GM23248 (cell line): ENCODE results near the gene KCNN1. TPM values are rescaled to one million over a fixed set of nuclear protein-coding genes. Genes with fewer than 3 reads are reported as not detected.
"Not testable (repeated sequence)": the region's sequence is repeated elsewhere in the genome, so short reads cannot be mapped to it uniquely, and the experiment has no call there.

Source experiments
- DNase-seq: peaks from one replicate; pipeline ENCODE4 v3.0.0-alpha.2; 2015
- H2AFZ ChIP-seq: fragments of 200-600 bp; sonication (generic); 2 replicates; pipeline ENCODE4 v1.6.1; 2016; ENCODE audit warnings: antibody characterized with exemption
- H3F3A ChIP-seq: fragments of 200-600 bp; sonication (generic); 2 replicates; pipeline ENCODE4 v1.6.1; 2016; ENCODE audit warnings: mild to moderate bottlenecking, antibody characterized with exemption, mixed run types; ENCODE audit not compliant: insufficient read depth
- H3K27ac ChIP-seq: fragments of 200-600 bp; sonication (generic); 2 replicates; pipeline ENCODE4 v1.5.1; 2016; ENCODE audit warnings: mild to moderate bottlenecking
- H3K27me3 ChIP-seq: fragments of 200-600 bp; sonication (generic); replicated peaks from 2 replicates; pipeline ENCODE4 v1.6.1; 2016; ENCODE audit warnings: mild to moderate bottlenecking; ENCODE audit not compliant: insufficient read depth
- H3K36me3 ChIP-seq: fragments of 200-600 bp; sonication (generic); 2 replicates; pipeline ENCODE4 v1.6.1; 2016; ENCODE audit warnings: low read depth, mild to moderate bottlenecking
- H3K4me1 ChIP-seq: fragments of 200-600 bp; sonication (generic); 2 replicates; pipeline ENCODE4 v1.6.1; 2016; ENCODE audit warnings: mild to moderate bottlenecking; ENCODE audit not compliant: insufficient read depth
- H3K4me2 ChIP-seq: fragments of 200-600 bp; sonication (generic); one replicate; pipeline ENCODE4 v1.6.1; 2016; ENCODE audit warnings: mild to moderate bottlenecking; ENCODE audit not compliant: unreplicated experiment
- H3K4me3 ChIP-seq: fragments of 200-600 bp; sonication (generic); 2 replicates; pipeline ENCODE4 v1.5.1; 2016; ENCODE audit warnings: mild to moderate bottlenecking
- H3K79me2 ChIP-seq: fragments of 200-600 bp; sonication (generic); 2 replicates; pipeline ENCODE4 v1.6.1; 2016; ENCODE audit warnings: mild to moderate bottlenecking; ENCODE audit not compliant: insufficient read depth
- H3K9ac ChIP-seq: fragments of 200-600 bp; sonication (generic); 2 replicates; pipeline ENCODE4 v1.6.1; 2016; ENCODE audit warnings: mild to moderate bottlenecking
- H3K9me2 ChIP-seq: fragments of 200-600 bp; sonication (generic); 2 replicates; pipeline ENCODE4 v1.6.1; 2016; ENCODE audit warnings: mixed run types, mild to moderate bottlenecking, moderate library complexity; ENCODE audit not compliant: insufficient read depth
- H3K9me3 ChIP-seq: fragments of 200-600 bp; sonication (generic); one replicate; pipeline ENCODE4 v1.6.1; 2017; ENCODE audit warnings: low read depth
- H4K20me1 ChIP-seq: fragments of 200-600 bp; sonication (generic); 2 replicates; pipeline ENCODE4 v1.6.0; 2016; ENCODE audit not compliant: insufficient read depth
- EZH2 ChIP-seq: fragments of 200-600 bp; sonication (generic); IDR thresholded peaks from 2 replicates; pipeline ENCODE4 v1.6.1; 2018; ENCODE audit warnings: antibody characterized with exemption, mild to moderate bottlenecking; ENCODE audit not compliant: insufficient read depth, poor library complexity, severe bottlenecking
- EZH2phosphoT487 ChIP-seq: fragments of 200-600 bp; sonication (generic); IDR thresholded peaks from 2 replicates; pipeline ENCODE4 v1.6.1; 2018; ENCODE audit warnings: antibody characterized with exemption, moderate library complexity, mild to moderate bottlenecking, low read depth; ENCODE audit not compliant: insufficient read depth
- WGBS, 2 experiments: methylation state at CpG; one replicate each; pipeline ENCODE4 v1.1.6; 2015 to 2017; ENCODE audit warnings: low lambda C conversion rate in 2 of 2, low coverage in 1 of 2; ENCODE audit errors: missing lambda C conversion rate in 2 of 2; 5-methylcytosine and 5-hydroxymethylcytosine counted together
- in situ Hi-C: fragments of 300-500 bp; cut with MboI; formaldehyde crosslinking; loops from 2 replicates; pipeline ENCODE4 v1.15.0; 2020
- polyA plus RNA-seq: library from polyadenylated mRNA; unstranded; fragments of >200 nt; fragmentation: Nextera tagmentation; extraction: Ambion mirVana; gene quantifications from 2 replicates; pipeline ENCODE4 v1.2.1, GENCODE V29; 2016
- total RNA-seq: library from RNA; depleted of rRNA; stranded (reverse); fragments of >200 nt; shearing (Covaris generic); gene quantifications from 2 replicates; pipeline ENCODE4 v1.2.3, GENCODE V29; 2014

The KCNN1 gene
- total and polyA plus RNA-seq, 2 experiments from 2014 or later, result not detected

DNA sequence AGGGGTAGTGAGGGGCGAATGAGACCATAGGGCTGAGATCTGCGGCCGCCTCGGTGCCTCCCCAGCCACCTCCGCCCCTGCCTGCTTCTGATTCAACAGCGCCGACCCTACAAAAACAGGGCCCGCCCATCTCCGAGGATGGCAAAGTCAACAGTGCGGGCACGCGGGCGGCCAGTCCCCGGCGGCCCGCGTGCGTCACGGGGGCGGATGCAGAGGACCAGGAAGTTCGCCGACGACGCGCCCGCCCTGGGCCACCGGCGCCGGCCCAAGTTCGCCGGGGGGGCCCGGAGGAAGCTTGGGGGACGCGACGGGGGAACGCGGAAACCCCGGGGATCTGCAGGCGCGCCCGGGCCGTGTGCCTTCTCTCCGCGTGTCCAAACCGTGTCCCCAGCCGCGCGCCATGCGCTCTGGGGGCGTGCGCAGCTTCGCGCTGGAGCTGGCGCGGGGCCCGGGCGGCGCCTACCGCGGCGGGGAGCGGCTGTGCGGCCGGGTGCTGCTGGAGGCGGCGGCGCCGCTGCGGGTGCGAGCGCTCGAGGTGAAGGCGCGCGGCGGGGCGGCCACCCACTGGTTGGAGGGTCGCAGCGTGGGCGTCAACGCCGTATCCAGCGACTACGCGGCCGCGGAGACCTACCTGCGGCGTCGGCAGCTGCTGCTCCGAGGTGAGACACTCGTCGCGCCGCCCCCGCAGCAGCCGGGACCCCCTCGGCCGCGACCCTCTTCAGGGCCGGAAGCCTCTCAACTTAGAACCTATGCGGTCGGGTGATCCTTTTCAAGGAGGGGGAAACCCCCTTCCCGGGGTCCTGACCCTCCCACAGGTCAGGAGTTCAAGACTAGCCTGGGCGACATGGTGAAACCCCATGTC lies 34.2 kb downstream of the KCNN1 start:
- in situ Hi-C loops, result loop anchor here (10.0 kb wide), 1 partner anchor 54 kb away; no protein-coding TSS in a partner anchor
- Histone ChIP-seq H3K9me2 (no peaks in the 10 kb centered on the region), H3K4me2 (peak overlapping the region; percentile 80), H4K20me1 (no peaks in the 10 kb centered on the region), H3K9ac (peak overlapping the region; percentile 88), H3K36me3 (no peaks in the 10 kb centered on the region), H3K79me2 (peaks cover 21% of the 10 kb centered on the region), H3K27me3 (no peaks in the 10 kb centered on the region), H2AFZ (peak overlapping the region; percentile 79), H3K27ac (peak overlapping the region; percentile 75), H3K4me1 (peaks cover 9% of the 10 kb centered on the region; the same call in 1 of the 2 replicates), H3K4me3 (peak overlapping the region; percentile 90), H3K9me3 (no peaks in the 10 kb centered on the region), H3F3A (0 out of 2 replicates have a peak, but pooled peaks cover 4% of the 10 kb centered on the region)
- no peak for TF ChIP-seq EZH2phosphoT487
- TF ChIP-seq EZH2, result no peak
- WGBS, 2 experiments, result 1 to 3% methylated on average over 62 to 75 of the region's 105 CpGs
- peak; percentile 96 for DNase-seq

DNA sequence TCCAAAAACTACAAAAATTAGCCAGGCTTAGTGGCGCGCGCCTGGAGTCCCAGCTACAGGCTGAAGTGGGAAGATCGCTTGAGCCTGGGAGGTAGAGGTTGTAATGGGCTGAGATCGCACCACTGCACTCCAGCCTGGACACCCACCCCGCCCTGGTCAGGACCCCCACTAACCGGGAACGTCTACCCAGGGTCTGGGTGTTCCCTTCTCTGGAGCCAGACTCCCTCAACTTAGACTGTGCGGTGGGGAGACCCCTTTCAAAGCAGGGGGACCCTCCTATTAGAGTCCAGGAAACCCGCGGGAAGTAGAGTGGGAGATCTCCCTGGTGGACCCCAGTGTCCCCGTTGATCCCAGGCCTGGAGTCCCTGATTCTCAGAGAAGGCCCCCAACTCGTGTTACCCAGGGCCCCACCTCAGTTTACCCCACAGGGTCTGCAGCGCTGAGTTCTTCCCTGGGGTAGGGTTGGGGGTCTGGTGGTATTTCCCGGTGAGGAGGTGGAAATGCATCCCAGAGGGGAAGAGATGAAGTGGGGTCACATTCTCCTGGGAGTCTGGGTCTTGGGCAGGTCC lies 35.0 kb downstream of the KCNN1 start:
- H4K20me1 ChIP-seq, result no peaks in the 10 kb centered on the region
- DNase-seq, result peak; percentile 59
- peak overlapping the region; percentile 88 for H3K9ac ChIP-seq
- peak overlapping the region; percentile 90 for H3K4me3 ChIP-seq
- H3K9me2 ChIP-seq, result no peaks in the 10 kb centered on the region
- no peaks in the 10 kb centered on the region for H3K27me3 ChIP-seq
- WGBS, 2 experiments, result 31 to 38% methylated on average over 10 to 15 of the region's 15 CpGs
- 0 out of 2 replicates have a peak, but pooled peaks cover 9% of the 10 kb centered on the region for H3F3A ChIP-seq
- peaks cover 9% of the 10 kb centered on the region; the same call in 1 of the 2 replicates for H3K4me1 ChIP-seq
- peak overlapping the region; percentile 79 for H2AFZ ChIP-seq
- peak overlapping the region; percentile 75; the same call in 1 of the 2 replicates for H3K27ac ChIP-seq
- peaks cover 21% of the 10 kb centered on the region for H3K79me2 ChIP-seq
- in situ Hi-C loops, result loop anchor here (10.0 kb wide), 1 partner anchor 53 kb away; no protein-coding TSS in a partner anchor
- no peaks in the 10 kb centered on the region for H3K9me3 ChIP-seq
- no peaks in the 10 kb centered on the region for H3K36me3 ChIP-seq
- TF ChIP-seq EZH2 (no peak), EZH2phosphoT487 (no peak)
- peak overlapping the region; percentile 80 for H3K4me2 ChIP-seq

GRCh38 chr19:18002347-18002850 lies 35.5 kb downstream of the KCNN1 start:
- in situ Hi-C loops, result loop anchor here (10.0 kb wide), 1 partner anchor 52 kb away; no protein-coding TSS in a partner anchor

GRCh38 chr19:18005750-18006149 lies 38.8 kb downstream of the KCNN1 start:
- H3K27me3 ChIP-seq, H3K4me2 ChIP-seq, H2AFZ ChIP-seq, H3K9me3 ChIP-seq, H3F3A ChIP-seq, DNase-seq, H3K27ac ChIP-seq, H3K9me2 ChIP-seq, H4K20me1 ChIP-seq, H3K4me3 ChIP-seq, H3K9ac ChIP-seq, H3K36me3 ChIP-seq: not testable (repeated sequence)
- Histone ChIP-seq H3K4me1 (peaks cover 14% of the 10 kb centered on the region), H3K79me2 (peaks cover 21% of the 10 kb centered on the region)
- in situ Hi-C loops, result loop anchor here (10.0 kb wide), 1 partner anchor 49 kb away; no protein-coding TSS in a partner anchor
- 93 to 97% methylated on average over 3 to 35 of the region's 35 CpGs for WGBS, 2 experiments

More at GRCh38 chr19:18002347-18002850, 35.5 kb downstream of the KCNN1 start:
- TF ChIP-seq EZH2 (no peak), EZH2phosphoT487 (no peak)
- Histone ChIP-seq H3K27ac (no peak overlapping the region), H3K9me2 (no peaks in the 10 kb centered on the region), H2AFZ (no peak overlapping the region), H3K9me3 (no peaks in the 10 kb centered on the region), H3F3A (0 out of 2 replicates have a peak, but pooled peaks cover 9% of the 10 kb centered on the region), H3K4me1 (peaks cover 9% of the 10 kb centered on the region; the same call in 1 of the 2 replicates), H4K20me1 (no peaks in the 10 kb centered on the region), H3K4me3 (peak overlapping the region; percentile 90), H3K9ac (peak overlapping the region; percentile 88), H3K79me2 (peaks cover 21% of the 10 kb centered on the region), H3K36me3 (no peaks in the 10 kb centered on the region), H3K4me2 (no peak overlapping the region), H3K27me3 (no peaks in the 10 kb centered on the region)
- WGBS, 2 experiments, result 94% methylated on average over 22 to 27 of the region's 27 CpGs
- DNase-seq, result no peak
